ENCODE data around the gene PPP1R9B.

- TF ChIP-seq CTCF (IDR thresholded peaks at IDR 0.05) (no peak), EZH2 (IDR thresholded peaks at IDR 0.05; ENCODE audit: borderline replicate concordance, insufficient read depth, low read depth, low read length, poor library complexity, severe bottlenecking) (no peak)
These were observed 46.5 kb downstream of the PPP1R9B start for GRCh38 chr17:50103941-50104340.
